Ishikawa (cell line): ENCODE data around the gene RSBN1.

ENCODE experiments used
- CEBPB ChIP-seq: IDR thresholded peaks from 2 replicates; pipeline ENCODE4 v1.6.1; 2012
- CREB1 ChIP-seq: IDR thresholded peaks from 2 replicates; pipeline ENCODE4 v1.6.1; 2012; ENCODE audit warnings: low read depth
- EGR1 ChIP-seq: IDR thresholded peaks from 2 replicates; pipeline ENCODE4 v1.6.1; 2012
- EP300 ChIP-seq: IDR thresholded peaks from 2 replicates; pipeline ENCODE4 v1.6.1; 2012; ENCODE audit warnings: borderline replicate concordance
- FOXM1 ChIP-seq: IDR thresholded peaks from 2 replicates; pipeline ENCODE4 v1.6.1; 2012; ENCODE audit warnings: low read depth, borderline replicate concordance
- MAX ChIP-seq: IDR thresholded peaks from 2 replicates; pipeline ENCODE4 v1.6.1; 2012
- NFIC ChIP-seq: IDR thresholded peaks from 2 replicates; pipeline ENCODE4 v1.6.1; 2012
- RAD21 ChIP-seq: IDR thresholded peaks from 2 replicates; pipeline ENCODE4 v1.6.1; 2012; ENCODE audit warnings: low read depth
- REST ChIP-seq: IDR thresholded peaks from 2 replicates; pipeline ENCODE4 v1.6.1; 2012; ENCODE audit warnings: low read depth, mild to moderate bottlenecking
- TAF1 ChIP-seq: IDR thresholded peaks from 2 replicates; pipeline ENCODE4 v1.6.1; 2012; ENCODE audit warnings: low read depth, mild to moderate bottlenecking
- TCF12 ChIP-seq: IDR thresholded peaks from 2 replicates; pipeline ENCODE4 v1.6.1; 2012; ENCODE audit warnings: low read depth
- TEAD4 ChIP-seq: IDR thresholded peaks from 2 replicates; pipeline ENCODE4 v1.6.1; 2012
- USF1 ChIP-seq: IDR thresholded peaks from 2 replicates; pipeline ENCODE4 v1.6.1; 2012
- YY1 ChIP-seq: IDR thresholded peaks from 2 replicates; pipeline ENCODE4 v1.6.1; 2012; ENCODE audit warnings: low read depth
- ZBTB7A ChIP-seq: IDR thresholded peaks from 2 replicates; pipeline ENCODE4 v1.6.1; 2012; ENCODE audit warnings: low read depth

Gene RSBN1

DNA sequence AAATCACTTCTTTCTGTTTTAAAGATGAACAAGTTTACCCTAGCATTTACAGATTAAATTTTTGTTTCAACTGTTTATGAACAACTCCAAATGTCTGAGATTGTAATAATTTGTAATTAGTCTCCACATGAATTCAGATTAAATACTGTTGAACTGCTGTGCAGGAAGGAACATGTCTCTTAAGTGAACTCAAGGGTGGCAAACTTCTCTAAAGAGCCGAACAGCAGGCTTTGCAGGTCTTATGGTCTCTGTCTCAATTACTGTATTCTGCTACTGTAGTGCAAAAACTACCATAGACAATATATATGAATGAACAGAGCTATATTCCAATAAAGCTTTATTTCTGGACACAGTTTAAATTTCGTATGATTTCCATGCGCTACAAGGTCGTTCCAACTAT is 6.6 kb downstream of the RSBN1 start:
- TF ChIP-seq CEBPB (no peak), ZBTB7A (no peak), YY1 (no peak), RAD21 (no peak), NFIC (no peak), EGR1 (no peak), REST (no peak), USF1 (no peak), MAX (no peak), EP300 (no peak)

GRCh38 chr1:113805256-113805531 is 7.1 kb downstream of the RSBN1 start:
- no peak for TF ChIP-seq TEAD4
- no peak for TF ChIP-seq MAX
- TF ChIP-seq TAF1: no peak

DNA sequence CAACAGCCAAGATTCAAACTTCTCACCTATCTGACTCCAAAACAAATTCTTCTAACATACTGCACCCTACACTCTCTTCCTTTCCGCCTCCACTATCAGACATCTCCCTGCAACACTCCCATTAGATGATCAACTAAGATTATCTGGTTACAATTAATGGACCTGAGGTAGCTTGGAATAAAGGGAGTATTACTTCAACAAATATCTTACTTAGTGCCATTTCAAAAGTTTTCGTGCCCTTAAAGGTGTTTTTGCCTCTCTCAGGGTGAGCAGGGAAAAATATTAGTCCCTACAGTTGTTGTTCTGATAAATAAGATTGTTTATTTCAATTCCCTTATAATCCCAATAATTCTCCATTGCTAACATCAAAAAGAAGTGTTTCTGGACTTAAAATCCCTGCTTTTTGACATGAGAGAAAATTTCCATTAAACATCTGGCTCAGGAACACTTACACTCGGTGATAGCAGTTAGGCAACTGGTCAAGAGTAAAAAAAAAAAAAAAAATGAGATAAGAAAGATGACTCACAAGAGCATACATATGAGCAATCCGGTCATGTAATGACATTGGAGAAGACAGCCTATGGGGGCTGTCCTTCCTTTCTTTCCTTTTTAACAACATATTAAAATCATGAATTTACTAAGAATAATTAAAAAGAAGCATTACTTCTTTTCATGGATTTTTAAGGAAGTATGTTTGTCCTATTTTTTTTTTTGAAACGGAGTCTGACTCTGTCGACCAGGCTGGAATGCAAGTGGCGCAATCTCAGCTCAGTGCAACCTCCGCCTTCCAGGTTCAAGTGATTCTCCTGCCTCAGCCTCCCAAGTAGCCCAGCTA is 7.6 kb downstream of the RSBN1 start:
- TF ChIP-seq NFIC (no peak), ZBTB7A (no peak), MAX (no peak), TCF12 (no peak), USF1 (no peak), EGR1 (no peak), REST (no peak), CEBPB (no peak)

GRCh38 chr1:113802367-113803007 is 9.8 kb downstream of the RSBN1 start:
- TF ChIP-seq USF1: no peak
- TF ChIP-seq EP300: no peak
- no peak for TF ChIP-seq ZBTB7A
- TF ChIP-seq TEAD4: no peak
- TF ChIP-seq RAD21: no peak
- TF ChIP-seq NFIC: no peak
- TF ChIP-seq CREB1: no peak
- TF ChIP-seq TCF12: no peak
- TF ChIP-seq YY1: no peak
- no peak for TF ChIP-seq CEBPB
- TF ChIP-seq FOXM1: no peak

DNA sequence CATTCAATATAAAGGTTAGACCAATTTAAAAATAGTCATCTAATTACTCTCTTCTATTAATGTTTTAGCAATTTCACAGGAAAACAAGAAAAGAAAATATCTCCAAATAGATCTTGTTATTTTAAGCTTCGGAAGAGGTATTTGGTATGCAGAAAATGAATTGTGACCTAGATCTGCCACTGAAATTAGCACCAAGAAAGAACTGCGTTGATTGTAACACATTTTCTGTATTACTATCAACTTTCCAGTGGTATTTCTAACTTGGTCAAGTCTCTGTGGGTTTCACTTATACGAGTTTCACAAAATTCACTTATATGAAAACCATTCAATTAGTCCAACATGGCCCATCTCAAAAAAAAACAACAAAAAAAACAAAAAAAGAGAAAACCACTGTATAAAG is 11.8 kb downstream of the RSBN1 start:
- no peak for TF ChIP-seq ZBTB7A
- TF ChIP-seq REST: no peak
- no peak for TF ChIP-seq EGR1
- no peak for TF ChIP-seq FOXM1
- TF ChIP-seq USF1: no peak
- TF ChIP-seq TCF12: no peak
